Neural progenitor cell (in vitro differentiated cells): ENCODE measurements around the gene ANKRD35. TPM values are rescaled to one million over a fixed set of nuclear protein-coding genes. Genes with fewer than 3 reads are reported as not detected.

Experiments
- DNase-seq: peaks from one replicate; pipeline ENCODE4 v3.0.0-alpha.2; 2016; ENCODE audit warnings: low spot score
- H2AFZ ChIP-seq: fragments of 200-600 bp; sonication (generic); replicated peaks from 2 replicates; pipeline ENCODE4 v1.6.1; 2016; ENCODE audit warnings: antibody characterized with exemption
- H3F3A ChIP-seq: fragments of 200-600 bp; sonication (generic); 2 replicates; pipeline ENCODE4 v1.6.1; 2016; ENCODE audit warnings: antibody characterized with exemption, low read depth
- H3K27ac ChIP-seq: fragments of 200-600 bp; sonication (generic); 2 replicates; pipeline ENCODE4 v1.5.1; 2016; ENCODE audit warnings: mild to moderate bottlenecking
- H3K27me3 ChIP-seq: fragments of 200-600 bp; sonication (generic); 2 replicates; pipeline ENCODE4 v1.6.1; 2016; ENCODE audit warnings: mild to moderate bottlenecking, moderate library complexity
- H3K36me3 ChIP-seq: fragments of 200-600 bp; sonication (generic); 2 replicates; pipeline ENCODE4 v1.5.1; 2016
- H3K4me1 ChIP-seq: fragments of 200-600 bp; sonication (generic); 2 replicates; pipeline ENCODE4 v1.6.1; 2016; ENCODE audit warnings: mixed run types
- H3K4me2 ChIP-seq: fragments of 200-600 bp; sonication (generic); 2 replicates; pipeline ENCODE4 v1.6.1; 2016
- H3K4me3 ChIP-seq: fragments of 200-600 bp; sonication (generic); 2 replicates; pipeline ENCODE4 v1.5.1; 2016
- H3K79me2 ChIP-seq: fragments of 200-600 bp; sonication (generic); 2 replicates; pipeline ENCODE4 v1.6.1; 2016; ENCODE audit warnings: low read depth
- H3K9ac ChIP-seq: fragments of 200-600 bp; sonication (generic); 2 replicates; pipeline ENCODE4 v1.6.1; 2016
- H3K9me3 ChIP-seq: fragments of 200-600 bp; sonication (generic); 2 replicates; pipeline ENCODE4 v1.5.1; 2016; ENCODE audit warnings: low read depth
- H4K20me1 ChIP-seq: fragments of 200-600 bp; sonication (generic); 2 replicates; pipeline ENCODE4 v1.6.1; 2016; ENCODE audit warnings: low read depth
- H3K27ac Mint-ChIP-seq: 3 replicates; pipeline ENCODE4 v1.8.0; 2021; ENCODE audit warnings: mixed read lengths
- H3K27me3 Mint-ChIP-seq: 2 replicates; pipeline ENCODE4 v1.8.0; 2022; ENCODE audit warnings: low read depth, mild to moderate bottlenecking, inconsistent platforms, moderate library complexity, mixed read lengths; ENCODE audit not compliant: insufficient read depth
- H3K36me3 Mint-ChIP-seq: 3 replicates; pipeline ENCODE4 v1.8.0; 2021; ENCODE audit warnings: mixed read lengths
- H3K4me1 Mint-ChIP-seq: 3 replicates; pipeline ENCODE4 v1.8.0; 2021; ENCODE audit warnings: mixed read lengths
- H3K4me3 Mint-ChIP-seq: 3 replicates; pipeline ENCODE4 v1.8.0; 2021; ENCODE audit warnings: mild to moderate bottlenecking, moderate library complexity, mixed read lengths
- H3K9me3 Mint-ChIP-seq: 3 replicates; pipeline ENCODE4 v1.8.0; 2020; ENCODE audit warnings: mixed read lengths
- CTCF ChIP-seq: fragments of 200-600 bp; sonication (generic); IDR thresholded peaks from 2 replicates; pipeline ENCODE4 v1.5.1; 2017; ENCODE audit warnings: antibody characterized with exemption, mild to moderate bottlenecking
- EZH2 ChIP-seq: fragments of 200-600 bp; sonication (generic); IDR thresholded peaks from 2 replicates; pipeline ENCODE4 v1.6.1; 2017; ENCODE audit warnings: antibody characterized with exemption, mild to moderate bottlenecking, moderate library complexity
- EZH2phosphoT487 ChIP-seq: fragments of 200-600 bp; sonication (generic); IDR thresholded peaks from 2 replicates; pipeline ENCODE4 v1.6.1; 2017; ENCODE audit warnings: antibody characterized with exemption
- total RNA-seq: library from RNA; depleted of rRNA; stranded (reverse); fragments of >200 nt; gene quantifications from 2 replicates; pipeline ENCODE4 v1.2.3, GENCODE V29; 2015; ENCODE audit warnings: low replicate concordance

ANKRD35 gene
- total RNA-seq, 1 donor from 2014 or later = 1.1 TPM

DNA sequence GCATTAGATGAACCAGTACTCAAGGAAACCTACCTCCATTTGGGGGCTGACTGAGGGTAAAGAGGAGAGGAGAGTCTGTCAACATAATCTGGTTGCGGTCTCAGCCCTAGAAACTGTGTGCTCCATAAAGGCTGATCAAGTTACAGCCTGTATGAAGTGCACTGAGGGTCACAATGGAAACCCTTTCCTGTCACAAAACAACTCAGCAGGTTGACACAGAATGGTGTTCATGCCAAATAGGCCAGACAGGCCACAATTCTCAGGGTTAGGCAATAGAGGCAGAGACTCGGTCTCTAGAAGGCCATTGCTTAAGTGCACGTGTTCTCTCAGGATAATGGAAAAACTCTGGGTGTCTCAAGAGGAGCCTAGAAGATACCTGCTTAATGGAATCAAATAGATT, 4.1 kb upstream of the ANKRD35 start:
- no peak overlapping the region for H3K4me3 ChIP-seq
- DNase-seq = peak; percentile 15
- no peaks in the 10 kb centered on the region for H4K20me1 ChIP-seq
- no peak overlapping the region for H3K27ac Mint-ChIP-seq
- H3K27me3 ChIP-seq = peaks cover 29% of the 10 kb centered on the region
- no peaks in the 10 kb centered on the region for H3F3A ChIP-seq
- no peak for TF ChIP-seq EZH2phosphoT487
- no peak for TF ChIP-seq CTCF
- TF ChIP-seq EZH2 = no peak
- H3K79me2 ChIP-seq = no peaks in the 10 kb centered on the region
- H3K27ac ChIP-seq = no peak overlapping the region
- H3K27me3 Mint-ChIP-seq = peaks cover 11% of the 10 kb centered on the region
- no peaks in the 10 kb centered on the region for H3K9me3 ChIP-seq
- no peak overlapping the region for H3K4me2 ChIP-seq
- H3K9me3 Mint-ChIP-seq = no peaks in the 10 kb centered on the region
- no peak overlapping the region for H2AFZ ChIP-seq
- peaks cover 27% of the 10 kb centered on the region for H3K4me1 Mint-ChIP-seq
- H3K36me3 ChIP-seq = no peaks in the 10 kb centered on the region
- H3K9ac ChIP-seq = no peak overlapping the region
- peaks cover 7% of the 10 kb centered on the region for H3K4me1 ChIP-seq
- no peak overlapping the region for H3K4me3 Mint-ChIP-seq
- no peaks in the 10 kb centered on the region for H3K36me3 Mint-ChIP-seq

DNA sequence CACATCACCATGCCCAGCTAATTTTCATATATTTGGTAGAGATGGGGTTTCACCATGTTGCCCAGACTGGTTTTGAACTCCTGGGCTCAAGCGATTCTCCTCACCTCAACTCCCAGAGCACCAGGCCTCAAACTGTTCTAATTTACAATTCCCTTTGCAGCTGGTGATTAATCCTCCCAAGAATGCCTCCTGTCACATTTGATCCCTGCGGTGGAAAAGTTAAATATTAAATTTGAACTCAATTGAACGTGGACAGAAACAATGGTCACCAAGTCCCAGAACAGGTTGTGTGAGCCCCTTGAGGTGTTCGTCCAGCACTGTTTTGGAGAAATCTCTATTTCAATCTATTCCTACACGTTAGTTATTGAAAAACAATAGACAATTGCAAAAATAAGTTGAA, 2.0 kb upstream of the ANKRD35 start:
- Histone ChIP-seq H3K27me3 (peaks cover 50% of the 10 kb centered on the region), H3K9ac (no peak overlapping the region), H3F3A (no peaks in the 10 kb centered on the region), H3K79me2 (no peaks in the 10 kb centered on the region), H3K27ac (no peak overlapping the region), H3K4me1 (peaks cover 6% of the 10 kb centered on the region), H3K4me2 (no peak overlapping the region), H3K9me3 (no peaks in the 10 kb centered on the region), H4K20me1 (no peaks in the 10 kb centered on the region), H2AFZ (no peak overlapping the region), H3K4me3 (no peak overlapping the region), H3K36me3 (no peaks in the 10 kb centered on the region)
- no peak for DNase-seq
- H3K9me3 Mint-ChIP-seq = no peaks in the 10 kb centered on the region
- H3K4me3 Mint-ChIP-seq = peak overlapping the region; percentile 27
- H3K4me1 Mint-ChIP-seq = peaks cover 22% of the 10 kb centered on the region
- TF ChIP-seq EZH2phosphoT487 = no peak
- no peak for TF ChIP-seq CTCF
- no peak for TF ChIP-seq EZH2
- H3K36me3 Mint-ChIP-seq = no peaks in the 10 kb centered on the region
- H3K27ac Mint-ChIP-seq = no peak overlapping the region
- H3K27me3 Mint-ChIP-seq = peaks cover 21% of the 10 kb centered on the region

GRCh38 chr1:145886816-145887215, 1.1 kb upstream of the ANKRD35 start:
- Histone ChIP-seq H3F3A (no peaks in the 10 kb centered on the region), H3K9me3 (no peaks in the 10 kb centered on the region), H3K4me1 (no peaks in the 10 kb centered on the region), H3K27me3 (peaks cover 54% of the 10 kb centered on the region), H2AFZ (no peak overlapping the region), H3K4me3 (no peak overlapping the region), H3K9ac (no peak overlapping the region), H3K79me2 (no peaks in the 10 kb centered on the region), H3K27ac (no peak overlapping the region), H3K36me3 (no peaks in the 10 kb centered on the region), H3K4me2 (no peak overlapping the region), H4K20me1 (no peaks in the 10 kb centered on the region)
- no peak for DNase-seq
- TF ChIP-seq EZH2 = no peak
- no peak for TF ChIP-seq EZH2phosphoT487
- no peak for TF ChIP-seq CTCF
- H3K9me3 Mint-ChIP-seq = no peaks in the 10 kb centered on the region
- peak overlapping the region; percentile 47 for H3K27ac Mint-ChIP-seq
- peaks cover 16% of the 10 kb centered on the region for H3K4me1 Mint-ChIP-seq
- H3K36me3 Mint-ChIP-seq = no peaks in the 10 kb centered on the region
- peak overlapping the region; percentile 86 for H3K4me3 Mint-ChIP-seq
- H3K27me3 Mint-ChIP-seq = peaks cover 22% of the 10 kb centered on the region
